Neural cell (in vitro differentiated cells): ENCODE data around the gene ACOX1.

Experiments used
- CTCF ChIP-seq: fragments of 450-650 bp; IDR thresholded peaks from 2 replicates; pipeline ENCODE4 v1.5.1; 2014; ENCODE audit warnings: antibody characterized with exemption, mild to moderate bottlenecking, moderate library complexity; ENCODE audit not compliant: poor library complexity, severe bottlenecking
- EP300 ChIP-seq: fragments of 450-650 bp; conservative IDR thresholded peaks from 2 replicates; pipeline ENCODE4 v1.6.1; 2014; ENCODE audit warnings: antibody characterized with exemption, mild to moderate bottlenecking, moderate library complexity; ENCODE audit not compliant: poor library complexity, severe bottlenecking
- EZH2 ChIP-seq: fragments of 200-600, 300-800 bp; shearing (Covaris generic), sonication (generic); IDR thresholded peaks from 2 replicates; pipeline ENCODE4 v1.6.1; 2014; ENCODE audit warnings: antibody characterized with exemption, low read length, borderline replicate concordance, mild to moderate bottlenecking; ENCODE audit not compliant: insufficient read depth, poor library complexity, severe bottlenecking
- MXI1 ChIP-seq: fragments of 450-650 bp; conservative IDR thresholded peaks from 2 replicates; pipeline ENCODE4 v1.6.1; 2014; ENCODE audit warnings: antibody characterized with exemption, mild to moderate bottlenecking; ENCODE audit not compliant: poor library complexity, severe bottlenecking
- POLR2AphosphoS5 ChIP-seq: IDR thresholded peaks from 2 replicates; pipeline ENCODE4 v1.6.1; 2012
- RAD21 ChIP-seq: fragments of 450-650 bp; conservative IDR thresholded peaks from 2 replicates; pipeline ENCODE4 v1.6.1; 2014; ENCODE audit warnings: antibody characterized with exemption, mild to moderate bottlenecking, moderate library complexity
- SMC3 ChIP-seq: fragments of 450-650 bp; conservative IDR thresholded peaks from 2 replicates; pipeline ENCODE4 v1.6.1; 2014; ENCODE audit warnings: antibody characterized with exemption, mild to moderate bottlenecking, moderate library complexity; ENCODE audit not compliant: poor library complexity
- TAF1 ChIP-seq: IDR thresholded peaks from 2 replicates; pipeline ENCODE4 v1.6.1; 2012; ENCODE audit warnings: low read depth
- TF ChIP-seq, protein P1 (sequence below): IDR thresholded peaks from 2 replicates; pipeline ENCODE4 v1.6.1; 2012; ENCODE audit warnings: borderline replicate concordance

GRCh38 chr17:75915268-75915667 lies 63.7 kb downstream of the ACOX1 start:
- TF ChIP-seq POLR2AphosphoS5 (no peak), CTCF (no peak), EP300 (no peak), EZH2 (no peak), MXI1 (no peak), RAD21 (no peak), TAF1 (no peak), SMC3 (no peak)
- TF ChIP-seq, protein P1, sequence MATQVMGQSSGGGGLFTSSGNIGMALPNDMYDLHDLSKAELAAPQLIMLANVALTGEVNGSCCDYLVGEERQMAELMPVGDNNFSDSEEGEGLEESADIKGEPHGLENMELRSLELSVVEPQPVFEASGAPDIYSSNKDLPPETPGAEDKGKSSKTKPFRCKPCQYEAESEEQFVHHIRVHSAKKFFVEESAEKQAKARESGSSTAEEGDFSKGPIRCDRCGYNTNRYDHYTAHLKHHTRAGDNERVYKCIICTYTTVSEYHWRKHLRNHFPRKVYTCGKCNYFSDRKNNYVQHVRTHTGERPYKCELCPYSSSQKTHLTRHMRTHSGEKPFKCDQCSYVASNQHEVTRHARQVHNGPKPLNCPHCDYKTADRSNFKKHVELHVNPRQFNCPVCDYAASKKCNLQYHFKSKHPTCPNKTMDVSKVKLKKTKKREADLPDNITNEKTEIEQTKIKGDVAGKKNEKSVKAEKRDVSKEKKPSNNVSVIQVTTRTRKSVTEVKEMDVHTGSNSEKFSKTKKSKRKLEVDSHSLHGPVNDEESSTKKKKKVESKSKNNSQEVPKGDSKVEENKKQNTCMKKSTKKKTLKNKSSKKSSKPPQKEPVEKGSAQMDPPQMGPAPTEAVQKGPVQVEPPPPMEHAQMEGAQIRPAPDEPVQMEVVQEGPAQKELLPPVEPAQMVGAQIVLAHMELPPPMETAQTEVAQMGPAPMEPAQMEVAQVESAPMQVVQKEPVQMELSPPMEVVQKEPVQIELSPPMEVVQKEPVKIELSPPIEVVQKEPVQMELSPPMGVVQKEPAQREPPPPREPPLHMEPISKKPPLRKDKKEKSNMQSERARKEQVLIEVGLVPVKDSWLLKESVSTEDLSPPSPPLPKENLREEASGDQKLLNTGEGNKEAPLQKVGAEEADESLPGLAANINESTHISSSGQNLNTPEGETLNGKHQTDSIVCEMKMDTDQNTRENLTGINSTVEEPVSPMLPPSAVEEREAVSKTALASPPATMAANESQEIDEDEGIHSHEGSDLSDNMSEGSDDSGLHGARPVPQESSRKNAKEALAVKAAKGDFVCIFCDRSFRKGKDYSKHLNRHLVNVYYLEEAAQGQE, result no peak
